CD14-positive monocyte (primary cell): ENCODE results near the gene ZNF827. TPM values are rescaled to one million over a fixed set of nuclear protein-coding genes. Genes with fewer than 3 reads are reported as not detected.

Source experiments
- DNase-seq, 3 donors: peaks; one replicate each; pipeline ENCODE4 v3.0.0-alpha.2; 2011 to 2022
- H2AFZ ChIP-seq: 2 replicates; pipeline ENCODE4 v1.6.0; 2012; ENCODE audit warnings: mild to moderate bottlenecking, low read depth, low read length, inconsistent platforms; ENCODE audit not compliant: insufficient read depth, poor library complexity, severe bottlenecking
- H3K27ac ChIP-seq, 2 donors: 1 replicate in 1 of 2; 2 replicates in 1 of 2; pipeline ENCODE4 v1.5.1; 2012 to 2013; ENCODE audit warnings: low read length in 2 of 2, control low read depth in 1 of 2, inconsistent platforms in 1 of 2, low read depth in 1 of 2, mild to moderate bottlenecking in 1 of 2
- H3K27me3 ChIP-seq, 2 donors: one replicate each; pipeline versions ENCODE4 v1.6.0 to v1.6.1; 2011 to 2013; ENCODE audit warnings: low read length in 2 of 2; ENCODE audit not compliant: control insufficient read depth in 2 of 2, insufficient read depth in 2 of 2
- H3K36me3 ChIP-seq, 2 donors: replicated peaks in 1 of 2; 1 replicate in 1 of 2; 2 replicates in 1 of 2; pipeline versions ENCODE4 v1.5.1 to v1.6.1; 2012 to 2013; ENCODE audit warnings: low read length in 2 of 2, control low read depth in 1 of 2, inconsistent platforms in 1 of 2, mild to moderate bottlenecking in 1 of 2; ENCODE audit not compliant: insufficient read depth in 2 of 2, control insufficient read depth in 1 of 2
- H3K4me1 ChIP-seq, 2 donors: 1 replicate in 1 of 2; 2 replicates in 1 of 2; pipeline versions ENCODE4 v1.5.1 to v1.6.1; 2012 to 2013; ENCODE audit warnings: low read length in 2 of 2, control low read depth in 1 of 2, inconsistent platforms in 1 of 2, mild to moderate bottlenecking in 1 of 2, moderate library complexity in 1 of 2; ENCODE audit not compliant: insufficient read depth in 2 of 2, control insufficient read depth in 1 of 2
- H3K4me2 ChIP-seq: replicated peaks from 2 replicates; pipeline ENCODE3; 2012; ENCODE audit warnings: low read length, moderate library complexity, mild to moderate bottlenecking; ENCODE audit not compliant: poor library complexity, severe bottlenecking; ENCODE audit errors: extremely low read depth
- H3K4me3 ChIP-seq, 3 experiments: fragments of 200-600 bp in 1 of 3; sonication (generic) in 1 of 3; replicated peaks in 1 of 3; 1 replicate in 2 of 3; 2 replicates in 1 of 3; pipeline ENCODE4 v1.5.1; 2011 to 2013; ENCODE audit warnings: low read length in 3 of 3, mild to moderate bottlenecking in 3 of 3, control low read depth in 2 of 3, low read depth in 2 of 3, inconsistent platforms in 1 of 3, moderate library complexity in 1 of 3
- H3K79me2 ChIP-seq: 2 replicates; pipeline ENCODE4 v1.6.0; 2012; ENCODE audit warnings: mild to moderate bottlenecking, control low read depth, inconsistent platforms, low read length, moderate library complexity; ENCODE audit not compliant: insufficient read depth
- H3K9ac ChIP-seq: 2 replicates; pipeline ENCODE4 v1.6.0; 2017; ENCODE audit warnings: low read length, mild to moderate bottlenecking; ENCODE audit not compliant: insufficient read depth, poor library complexity, severe bottlenecking
- H3K9me3 ChIP-seq, 2 donors: replicated peaks in 1 of 2; 1 replicate in 1 of 2; 2 replicates in 1 of 2; pipeline versions ENCODE4 v1.5.1 to v1.6.1; 2012 to 2013; ENCODE audit warnings: low read length in 2 of 2, control low read depth in 1 of 2; ENCODE audit not compliant: control insufficient read depth in 1 of 2, insufficient read depth in 1 of 2
- H4K20me1 ChIP-seq: 2 replicates; pipeline ENCODE4 v1.6.0; 2012; ENCODE audit warnings: mild to moderate bottlenecking, low read length, control low read depth, moderate library complexity; ENCODE audit not compliant: insufficient read depth
- H3K27ac Mint-ChIP-seq, 7 donors: one replicate each; pipeline ENCODE4 v1.8.0; 2020; ENCODE audit warnings: mild to moderate bottlenecking in 7 of 7, mixed read lengths in 7 of 7, moderate library complexity in 6 of 7, inconsistent platforms in 2 of 7
- H3K27me3 Mint-ChIP-seq, 3 donors: one replicate each; pipeline ENCODE4 v1.8.0; 2021 to 2022; ENCODE audit warnings: low read depth in 3 of 3, mild to moderate bottlenecking in 3 of 3, mixed read lengths in 3 of 3, moderate library complexity in 3 of 3, inconsistent platforms in 1 of 3
- H3K36me3 Mint-ChIP-seq, 2 donors: one replicate each; pipeline ENCODE4 v1.8.0; 2020; ENCODE audit warnings: mixed read lengths in 2 of 2, inconsistent platforms in 1 of 2, mild to moderate bottlenecking in 1 of 2
- H3K4me1 Mint-ChIP-seq: one replicate; pipeline ENCODE4 v1.8.0; 2020; ENCODE audit warnings: mild to moderate bottlenecking, mixed read lengths
- H3K4me3 Mint-ChIP-seq, 2 donors: one replicate each; pipeline ENCODE4 v1.8.0; 2020; ENCODE audit warnings: mild to moderate bottlenecking in 2 of 2, mixed read lengths in 2 of 2, moderate library complexity in 1 of 2
- H3K9me3 Mint-ChIP-seq, 7 donors: one replicate each; pipeline ENCODE4 v1.8.0; 2020 to 2022; ENCODE audit warnings: mixed read lengths in 7 of 7, mild to moderate bottlenecking in 6 of 7, moderate library complexity in 6 of 7, inconsistent platforms in 2 of 7
- CTCF ChIP-seq: fragments of 200-600 bp; IDR thresholded peaks from one replicate; pipeline ENCODE4 v1.8.0; 2022; ENCODE audit warnings: antibody characterized with exemption, mild to moderate bottlenecking
- WGBS: methylation state at CpG from one replicate; pipeline ENCODE4 v1.1.5; 2013; ENCODE audit warnings: missing lambda C conversion rate; ENCODE audit not compliant: insufficient coverage; 5-methylcytosine and 5-hydroxymethylcytosine counted together
- intact Hi-C, 2 donors: fragments of 100-400 bp; cut with micrococcal nuclease; formaldehyde crosslinking; loops; one replicate each; pipeline versions ENCODE4 v1.15.0 to v1.15.1; 2023
- polyA plus RNA-seq, 3 donors: library from polyadenylated mRNA; depleted of rRNA in 1 of 3; unstranded in 2 of 3; stranded (reverse) in 1 of 3; fragments of 300-500 nt in 2 of 3; fragments of >200 nt in 1 of 3; fragmentation: Illumina TruSeq in 2 of 3; gene quantifications; 1 replicate in 2 of 3; 2 replicates in 1 of 3; pipeline ENCODE4 v1.2.3, GENCODE V29; 2012 to 2021

Gene ZNF827
- polyA plus RNA-seq, 3 donors, result 0.04 TPM; not detected in 2

GRCh38 chr4:145883101-145883694, 55.4 kb downstream of the ZNF827 start:
- no peak overlapping the region for H3K4me2 ChIP-seq
- no peaks in the 10 kb centered on the region for H4K20me1 ChIP-seq
- H3K9ac ChIP-seq, result no peak overlapping the region
- no peak for TF ChIP-seq CTCF
- no peaks in the 10 kb centered on the region for H3K9me3 ChIP-seq
- H3K79me2 ChIP-seq, result no peaks in the 10 kb centered on the region
- H2AFZ ChIP-seq, result no peak overlapping the region
- H3K27me3 Mint-ChIP-seq, result peaks cover 0 to 4% (median 4%) of the 10 kb centered on the region in 3 donors
- no peaks in the 10 kb centered on the region for H3K36me3 ChIP-seq
- no peak overlapping the region for H3K27ac ChIP-seq
- peaks cover 0 to 2% (median 0%) of the 10 kb centered on the region in 7 donors for H3K9me3 Mint-ChIP-seq
- WGBS, result 96% methylated on average over 3 of the region's 4 CpGs
- no peak overlapping the region for H3K4me3 ChIP-seq
- intact Hi-C loops, result no loop called here
- H3K4me1 ChIP-seq, result no peaks in the 10 kb centered on the region
- H3K27ac Mint-ChIP-seq, result no peak overlapping the region
- H3K4me1 Mint-ChIP-seq, result peaks cover 9% of the 10 kb centered on the region
- H3K4me3 Mint-ChIP-seq, result no peak overlapping the region
- H3K36me3 Mint-ChIP-seq, result no peaks in the 10 kb centered on the region
- no peaks in the 10 kb centered on the region for H3K27me3 ChIP-seq
- no peak for DNase-seq

GRCh38 chr4:145882604-145883003, 56.0 kb downstream of the ZNF827 start:
- H3K4me3 ChIP-seq, result no peak overlapping the region
- peaks cover 9% of the 10 kb centered on the region for H3K4me1 Mint-ChIP-seq
- intact Hi-C loops, result no loop called here
- TF ChIP-seq CTCF, result no peak
- H2AFZ ChIP-seq, result no peak overlapping the region
- H3K4me3 Mint-ChIP-seq, result no peak overlapping the region
- H3K4me1 ChIP-seq, result no peaks in the 10 kb centered on the region
- no peak overlapping the region for H3K27ac ChIP-seq
- no peaks in the 10 kb centered on the region for H3K36me3 ChIP-seq
- no peaks in the 10 kb centered on the region for H4K20me1 ChIP-seq
- no peaks in the 10 kb centered on the region for H3K27me3 ChIP-seq
- no peak overlapping the region for H3K9ac ChIP-seq
- no peak overlapping the region for H3K27ac Mint-ChIP-seq
- H3K9me3 Mint-ChIP-seq, result peaks cover 0 to 2% (median 0%) of the 10 kb centered on the region in 7 donors
- no peak for DNase-seq
- 89% methylated on average over 1 of the region's 7 CpGs for whole genome bisulfite sequencing
- H3K36me3 Mint-ChIP-seq, result no peaks in the 10 kb centered on the region
- H3K27me3 Mint-ChIP-seq, result peaks cover 0 to 4% (median 4%) of the 10 kb centered on the region in 3 donors
- H3K79me2 ChIP-seq, result no peaks in the 10 kb centered on the region
- no peak overlapping the region for H3K4me2 ChIP-seq
- no peaks in the 10 kb centered on the region for H3K9me3 ChIP-seq
